ENCODE results near the gene NCR3LG1. TPM values are rescaled to one million over a fixed set of nuclear protein-coding genes. Genes with fewer than 3 reads are reported as not detected.

The NCR3LG1 gene
- total and polyA plus RNA-seq, 2 donors (not counting 3 experiments of a cell fraction or from before 2014, with no cell fraction given): 2.2 to 8.1 TPM

DNA sequence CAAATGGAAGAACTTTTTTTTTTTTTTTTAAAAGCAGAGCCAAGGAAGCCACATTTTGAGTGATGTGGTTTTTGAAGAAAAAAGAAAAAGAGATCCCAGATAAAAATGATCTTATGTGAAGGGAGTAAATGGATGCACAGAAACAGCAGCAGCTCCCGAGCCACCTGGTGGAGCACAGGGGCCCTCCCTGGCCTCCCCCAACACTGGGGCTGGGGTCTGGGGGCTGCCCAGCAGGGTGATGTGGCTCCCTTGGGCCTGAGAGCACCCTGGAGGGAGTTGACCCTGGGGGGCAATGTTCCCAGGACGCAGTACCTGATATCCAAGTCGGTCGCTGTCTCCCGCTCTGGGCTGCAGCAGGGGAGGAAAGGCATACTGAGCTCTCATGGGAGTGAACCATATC is 63.4 kb downstream of the NCR3LG1 start:
- Histone ChIP-seq H3K9me3 (replicated peaks; ENCODE audit: control insufficient read depth, insufficient read depth, low read length) (no peaks in the 10 kb centered on the region), H3K4me1 (ENCODE audit: control insufficient read depth, extremely low read depth, insufficient read depth, low read length) (no peaks in the 10 kb centered on the region), H3K36me3 (ENCODE audit: control insufficient read depth in 2 of 2, extremely low read depth in 1 of 2, insufficient read depth in 2 of 2, low read length in 2 of 2) (no peaks in the 10 kb centered on the region), H3K4me2 (ENCODE audit: insufficient read depth, low read length) (no peak overlapping the region), H3K27ac (ENCODE audit: insufficient read depth, low read depth, low read length) (no peak overlapping the region), H2AFZ (ENCODE audit: low read depth, low read length) (no peak overlapping the region), H4K20me1 (replicated peaks; ENCODE audit: control insufficient read depth, extremely low read depth, insufficient read depth, low read length) (no peaks in the 10 kb centered on the region), H3K4me3 (replicated peaks in 1 of 3; ENCODE audit: insufficient read depth in 1 of 3, low read depth in 1 of 3, low read length in 3 of 3) (no peak overlapping the region), H3K9ac (replicated peaks; ENCODE audit: extremely low read depth, insufficient read depth, low read length) (no peak overlapping the region), H3K79me2 (ENCODE audit: control insufficient read depth, insufficient read depth, low read length) (no peaks in the 10 kb centered on the region), H3K27me3 (ENCODE audit: control insufficient read depth in 2 of 2, insufficient read depth in 2 of 2, low read length in 2 of 2) (peaks cover 2 to 4% of the 10 kb centered on the region in 2 experiments), H3K9me1 (replicated peaks; ENCODE audit: control insufficient read depth, extremely low read depth, insufficient read depth, low read length) (no peaks in the 10 kb centered on the region)
- DNase-seq (ENCODE audit: low read depth, low spot score) (no peak), FAIRE-seq (no peak)
- intact Hi-C loops (cut with micrococcal nuclease): no loop called here
- CTCF ChIA-PET: no interaction called here
- no TSS peak for BruUV-seq (replicated peaks)
- POLR2A ChIA-PET: no interaction called here
- TF ChIP-seq, protein P1, sequence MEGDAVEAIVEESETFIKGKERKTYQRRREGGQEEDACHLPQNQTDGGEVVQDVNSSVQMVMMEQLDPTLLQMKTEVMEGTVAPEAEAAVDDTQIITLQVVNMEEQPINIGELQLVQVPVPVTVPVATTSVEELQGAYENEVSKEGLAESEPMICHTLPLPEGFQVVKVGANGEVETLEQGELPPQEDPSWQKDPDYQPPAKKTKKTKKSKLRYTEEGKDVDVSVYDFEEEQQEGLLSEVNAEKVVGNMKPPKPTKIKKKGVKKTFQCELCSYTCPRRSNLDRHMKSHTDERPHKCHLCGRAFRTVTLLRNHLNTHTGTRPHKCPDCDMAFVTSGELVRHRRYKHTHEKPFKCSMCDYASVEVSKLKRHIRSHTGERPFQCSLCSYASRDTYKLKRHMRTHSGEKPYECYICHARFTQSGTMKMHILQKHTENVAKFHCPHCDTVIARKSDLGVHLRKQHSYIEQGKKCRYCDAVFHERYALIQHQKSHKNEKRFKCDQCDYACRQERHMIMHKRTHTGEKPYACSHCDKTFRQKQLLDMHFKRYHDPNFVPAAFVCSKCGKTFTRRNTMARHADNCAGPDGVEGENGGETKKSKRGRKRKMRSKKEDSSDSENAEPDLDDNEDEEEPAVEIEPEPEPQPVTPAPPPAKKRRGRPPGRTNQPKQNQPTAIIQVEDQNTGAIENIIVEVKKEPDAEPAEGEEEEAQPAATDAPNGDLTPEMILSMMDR (IDR thresholded peaks at IDR 0.05; ENCODE audit: extremely low read depth in 1 of 2, insufficient read depth in 1 of 2, low read depth in 1 of 2, low read length in 2 of 2): no peak
- TF ChIP-seq MYC (IDR thresholded peaks at IDR 0.05; ENCODE audit: low read depth, low read length): no peak
- TF ChIP-seq JUN (IDR thresholded peaks at IDR 0.05; ENCODE audit: borderline replicate concordance, insufficient read depth, insufficient read length, low read depth): no peak
- no peak for TF ChIP-seq GATA2 (IDR thresholded peaks at IDR 0.05; ENCODE audit: insufficient read depth, insufficient read length, low read depth, low read length)
- no peak for TF ChIP-seq FOS (IDR thresholded peaks at IDR 0.05; ENCODE audit: borderline replicate concordance, insufficient read depth, low read length)
- TF ChIP-seq POLR2AphosphoS5 (IDR thresholded peaks at IDR 0.05; ENCODE audit: insufficient read depth, low read depth, low read length): no peak
- TF ChIP-seq, protein P2, sequence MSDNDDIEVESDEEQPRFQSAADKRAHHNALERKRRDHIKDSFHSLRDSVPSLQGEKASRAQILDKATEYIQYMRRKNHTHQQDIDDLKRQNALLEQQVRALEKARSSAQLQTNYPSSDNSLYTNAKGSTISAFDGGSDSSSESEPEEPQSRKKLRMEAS (IDR thresholded peaks at IDR 0.05; ENCODE audit: insufficient read depth, insufficient read length): no peak
- TF ChIP-seq EZH2 (IDR thresholded peaks at IDR 0.05; ENCODE audit: borderline replicate concordance, low read depth, low read length, severe bottlenecking): no peak
- no peak for TF ChIP-seq POLR2A (IDR thresholded peaks at IDR 0.05; ENCODE audit: low read depth, low read length)
- dilution Hi-C loops (cut with MboI; ENCODE audit: extremely low pct_ligation_motif_present, low sequenced_read_pairs): no loop called here

Measured in endothelial cell of umbilical vein (primary cell).